Stimulated activated CD8-positive, alpha-beta memory T cell treated with anti-CD3 and anti-CD28 coated beads, Interleukin-7, amount 100 ng/mL, for 48 hours (primary cell): ENCODE measurements around the gene NCKIPSD.

Experiments
- DNase-seq, 2 donors: peaks; one replicate each; pipeline ENCODE4 v3.0.0-alpha.2; 2020; ENCODE audit warnings: low read depth in 1 of 2; ENCODE audit errors: extremely low read depth in 1 of 2

The NCKIPSD gene

GRCh38 chr3:48697952-48698351, 12.2 kb upstream of the NCKIPSD start:
- DNase-seq = no peak

- no peak for DNase-seq
These were observed 10.9 kb upstream of the NCKIPSD start for GRCh38 chr3:48696601-48697000.

- no peak for DNase-seq
These were observed 10.4 kb upstream of the NCKIPSD start for GRCh38 chr3:48696156-48696555.

- DNase-seq = no peak
These were observed 9.7 kb upstream of the NCKIPSD start for GRCh38 chr3:48695393-48695753.

- no peak for DNase-seq
These were observed 9.1 kb upstream of the NCKIPSD start for GRCh38 chr3:48694610-48695392.

- no peak for DNase-seq
These were observed 8.1 kb upstream of the NCKIPSD start for GRCh38 chr3:48693826-48694225.

- DNase-seq = no peak
These were observed 6.8 kb upstream of the NCKIPSD start for GRCh38 chr3:48692551-48692950.

- DNase-seq = no peak
These were observed 5.2 kb upstream of the NCKIPSD start for GRCh38 chr3:48690846-48691458.

GRCh38 chr3:48689384-48689783, 3.7 kb upstream of the NCKIPSD start:
- DNase-seq = no peak

GRCh38 chr3:48688737-48689075, 3.0 kb upstream of the NCKIPSD start:
- DNase-seq = no peak

GRCh38 chr3:48688032-48688736, 2.5 kb upstream of the NCKIPSD start:
- DNase-seq = no peak

- no peak for DNase-seq
These were observed 1.5 kb upstream of the NCKIPSD start for GRCh38 chr3:48687220-48687678.

GRCh38 chr3:48686538-48687219, 964 bp upstream of the NCKIPSD start:
- DNase-seq = no peak

- DNase-seq = no peak
These were observed 467 bp downstream of the NCKIPSD start for GRCh38 chr3:48685293-48685602.

- DNase-seq = no peak
These were observed 1.1 kb downstream of the NCKIPSD start for GRCh38 chr3:48684480-48685143.

GRCh38 chr3:48684054-48684349, 1.7 kb downstream of the NCKIPSD start:
- no peak for DNase-seq

- no peak for DNase-seq
These were observed 2.9 kb downstream of the NCKIPSD start for GRCh38 chr3:48682786-48683185.

- no peak for DNase-seq
These were observed 3.6 kb downstream of the NCKIPSD start for GRCh38 chr3:48681974-48682610.

- no peak for DNase-seq
These were observed 4.2 kb downstream of the NCKIPSD start for GRCh38 chr3:48681541-48681880.

- DNase-seq = no peak
These were observed 4.7 kb downstream of the NCKIPSD start for GRCh38 chr3:48680811-48681540.
